NCI-H524 treated with DMSO at 0.1 percent for 48 hours (cell line): ENCODE data around the gene DIS3L2.

Experiments
- DNase-seq: peaks from one replicate; lab custom pipeline; 2025; lab: John Stamatoyannopoulos, UW

DIS3L2 gene, protein sequence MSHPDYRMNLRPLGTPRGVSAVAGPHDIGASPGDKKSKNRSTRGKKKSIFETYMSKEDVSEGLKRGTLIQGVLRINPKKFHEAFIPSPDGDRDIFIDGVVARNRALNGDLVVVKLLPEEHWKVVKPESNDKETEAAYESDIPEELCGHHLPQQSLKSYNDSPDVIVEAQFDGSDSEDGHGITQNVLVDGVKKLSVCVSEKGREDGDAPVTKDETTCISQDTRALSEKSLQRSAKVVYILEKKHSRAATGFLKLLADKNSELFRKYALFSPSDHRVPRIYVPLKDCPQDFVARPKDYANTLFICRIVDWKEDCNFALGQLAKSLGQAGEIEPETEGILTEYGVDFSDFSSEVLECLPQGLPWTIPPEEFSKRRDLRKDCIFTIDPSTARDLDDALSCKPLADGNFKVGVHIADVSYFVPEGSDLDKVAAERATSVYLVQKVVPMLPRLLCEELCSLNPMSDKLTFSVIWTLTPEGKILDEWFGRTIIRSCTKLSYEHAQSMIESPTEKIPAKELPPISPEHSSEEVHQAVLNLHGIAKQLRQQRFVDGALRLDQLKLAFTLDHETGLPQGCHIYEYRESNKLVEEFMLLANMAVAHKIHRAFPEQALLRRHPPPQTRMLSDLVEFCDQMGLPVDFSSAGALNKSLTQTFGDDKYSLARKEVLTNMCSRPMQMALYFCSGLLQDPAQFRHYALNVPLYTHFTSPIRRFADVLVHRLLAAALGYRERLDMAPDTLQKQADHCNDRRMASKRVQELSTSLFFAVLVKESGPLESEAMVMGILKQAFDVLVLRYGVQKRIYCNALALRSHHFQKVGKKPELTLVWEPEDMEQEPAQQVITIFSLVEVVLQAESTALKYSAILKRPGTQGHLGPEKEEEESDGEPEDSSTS

DNA sequence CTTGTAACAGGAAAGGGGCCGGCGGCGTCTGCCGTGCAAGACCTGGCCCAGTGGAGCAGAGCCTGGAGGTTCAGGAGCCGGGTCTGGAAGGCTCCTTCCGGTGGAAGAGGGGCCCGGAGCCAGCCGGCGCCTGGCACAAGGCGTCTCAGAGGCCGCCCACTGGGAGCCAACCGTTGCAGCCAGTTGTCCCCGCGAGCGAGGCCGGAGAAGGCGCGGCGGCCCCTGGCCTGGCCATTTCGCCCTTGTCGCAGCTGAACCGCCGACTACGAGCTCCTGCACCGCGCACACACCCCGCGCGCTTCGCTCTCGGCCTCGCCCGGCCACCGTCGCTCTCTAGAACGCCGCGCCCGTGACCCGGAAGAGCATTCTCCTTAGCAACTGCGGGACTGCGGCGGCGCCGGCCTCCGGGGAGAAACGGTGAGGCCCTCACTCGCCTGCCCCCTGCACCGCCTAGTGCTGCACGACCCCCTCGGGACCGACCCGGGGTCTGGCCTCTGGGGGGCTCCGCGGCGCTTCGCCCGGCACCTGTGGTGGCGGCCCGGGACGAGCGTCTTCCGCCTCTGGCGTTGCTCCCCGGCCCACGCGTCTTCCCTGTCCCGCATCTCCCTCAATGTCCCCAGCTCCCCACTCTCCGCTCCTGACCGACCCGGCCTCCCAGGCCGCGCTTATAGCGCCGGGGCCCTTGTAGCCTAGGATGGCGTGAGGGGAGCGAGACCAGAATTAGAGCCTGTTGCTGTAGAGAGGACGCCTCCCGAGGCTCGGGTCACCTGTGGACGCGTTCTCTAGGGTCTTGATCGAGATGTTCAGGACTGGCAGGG, at the start of gene DIS3L2:
TSS of gene DIS3L2 (plus strand) at position 365 of the 818 bp plus-strand sequence. CDS start 53,215 bp downstream, outside the sequence.
- DNase-seq: peak; percentile 54

DNA sequence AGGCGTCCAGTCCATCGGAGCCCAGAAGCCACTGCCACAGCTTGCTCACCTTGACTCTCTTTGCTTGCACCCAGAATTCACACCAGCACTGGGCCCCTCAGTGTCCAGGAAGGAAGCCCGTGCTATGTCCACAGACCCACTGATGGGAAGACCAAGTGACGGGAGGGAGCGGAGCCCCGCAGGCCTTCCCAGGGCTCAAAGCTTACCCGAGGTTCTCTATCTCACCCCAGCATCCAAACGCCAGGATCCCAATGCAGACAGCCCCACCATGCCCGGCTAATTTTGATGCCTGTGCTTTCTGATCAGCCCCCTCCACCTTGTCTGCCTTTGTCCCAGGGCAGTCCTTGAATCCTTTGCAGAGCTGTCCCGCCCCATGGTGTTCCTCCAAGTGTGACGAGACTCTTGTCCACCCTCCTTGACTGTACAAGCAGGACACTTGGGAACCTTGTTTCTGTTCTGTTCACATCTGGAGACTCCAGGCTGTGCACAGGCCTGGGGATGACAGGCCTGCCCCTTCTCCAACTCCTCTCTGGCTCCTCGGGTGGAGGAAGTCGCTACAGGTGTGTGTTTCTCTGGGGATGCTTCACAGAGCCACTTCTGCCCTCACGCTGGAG, 47.3 kb upstream of the DIS3L2 start:
- DNase-seq: no peak

DNA sequence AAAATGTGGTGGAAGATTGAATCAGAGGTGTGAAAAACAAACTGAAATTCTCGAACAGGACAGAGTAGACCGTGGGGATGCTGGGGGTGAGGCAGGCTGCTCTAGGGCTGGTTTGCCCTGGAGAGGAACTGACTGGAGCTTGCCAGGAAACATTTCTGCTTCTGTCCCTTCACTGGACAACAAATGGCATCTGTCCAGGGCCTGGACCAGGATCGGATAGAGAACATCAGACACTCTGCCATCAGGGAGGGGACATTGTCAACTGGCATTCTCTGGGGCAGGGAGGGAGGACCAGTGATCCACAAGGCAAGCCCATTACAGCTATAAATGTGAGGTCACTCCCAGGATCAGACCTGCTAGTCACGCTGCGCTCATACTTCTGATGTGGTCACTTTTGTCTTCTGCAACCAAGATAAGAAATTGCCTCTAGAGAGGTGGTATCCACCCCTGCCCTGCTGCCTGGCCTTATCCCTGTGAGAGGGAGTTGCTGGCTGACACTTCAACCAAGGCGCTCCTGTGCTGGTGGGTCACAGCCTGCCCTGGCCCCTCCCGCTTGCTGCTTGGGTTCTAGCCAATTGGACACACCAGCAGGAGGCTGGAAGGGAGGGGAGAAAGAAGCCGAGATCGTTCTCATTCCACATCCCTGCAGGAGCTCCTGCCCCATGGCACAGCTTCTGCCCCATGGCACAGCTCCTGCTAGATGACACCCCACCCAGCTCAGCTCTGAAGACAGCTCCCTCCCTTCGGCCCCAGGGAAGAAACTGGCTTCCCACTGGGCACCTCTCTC, 44.0 kb upstream of the DIS3L2 start:
- no peak for DNase-seq

DNA sequence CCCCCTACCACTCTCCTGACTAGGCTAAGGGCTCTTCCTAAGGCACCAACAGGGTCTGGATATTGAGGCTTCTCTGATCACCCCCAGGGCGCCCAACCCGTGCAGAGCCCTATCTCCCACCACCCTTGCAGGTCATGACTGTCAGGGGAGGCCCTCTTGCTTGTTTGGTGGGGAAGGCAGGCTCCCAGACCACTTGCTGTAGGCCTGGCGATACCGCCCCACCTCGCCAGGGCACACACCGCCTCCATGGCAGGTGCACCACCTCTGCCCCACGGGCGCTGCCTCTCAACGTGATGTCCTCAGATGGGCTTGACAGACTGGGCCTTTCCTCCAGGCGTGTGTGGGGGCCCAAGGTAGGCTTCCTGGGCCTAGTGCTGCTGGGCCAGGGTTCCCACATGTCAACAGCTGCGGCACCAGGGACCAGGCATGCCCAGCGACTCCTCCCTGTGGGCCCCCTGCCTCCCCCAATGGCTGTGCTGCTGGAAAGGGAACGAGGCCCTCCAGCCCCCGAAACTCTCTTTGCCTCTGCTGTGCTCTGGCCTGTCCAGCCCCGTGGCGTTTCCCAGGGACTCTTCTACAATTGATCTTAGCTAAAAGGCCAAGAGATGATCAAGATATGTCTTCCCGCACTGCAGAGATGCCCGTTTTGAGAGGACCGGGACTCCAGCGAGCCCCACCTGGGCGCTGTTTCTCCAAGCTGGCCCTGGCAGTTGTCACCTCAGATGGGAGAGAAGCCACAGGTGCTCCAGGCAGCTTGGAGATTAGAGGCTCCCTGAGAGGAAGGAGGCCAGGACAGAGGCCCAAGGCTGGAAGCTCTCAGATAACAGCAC, 42.8 kb upstream of the DIS3L2 start:
- no peak for DNase-seq

DNA sequence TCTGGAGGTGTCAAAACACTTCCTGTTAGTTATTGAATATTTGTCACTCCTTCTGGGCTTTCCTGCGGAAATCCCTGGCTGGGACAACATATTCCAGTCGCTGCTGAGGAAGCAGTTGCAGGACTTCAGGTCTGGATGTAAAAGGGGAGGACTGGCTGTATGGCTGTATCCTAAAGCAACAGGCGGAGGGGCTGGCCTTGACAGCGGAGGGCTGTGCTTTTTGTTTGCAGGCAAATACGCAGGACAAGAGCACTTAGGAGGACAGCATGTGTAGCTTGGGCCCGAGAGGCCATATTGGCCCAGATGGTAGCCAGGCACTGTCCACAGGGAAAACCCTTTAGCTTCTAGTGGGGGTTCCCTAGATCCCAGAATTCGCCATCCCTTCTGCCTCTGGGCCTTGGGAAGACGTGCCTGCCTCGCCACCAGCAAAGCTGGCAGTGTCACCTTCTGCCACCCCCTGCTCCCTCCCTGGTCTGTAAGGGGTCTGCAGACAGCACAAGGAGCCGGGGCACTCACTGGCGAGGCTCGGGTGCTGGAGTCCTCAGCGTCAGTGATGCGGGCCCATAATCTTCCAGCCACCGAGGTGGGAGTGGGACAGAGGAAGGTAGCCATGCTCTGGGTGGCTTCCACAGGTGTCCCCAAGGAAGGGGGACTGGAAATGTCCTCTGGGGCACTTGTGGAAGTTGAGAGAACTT, 42.0 kb upstream of the DIS3L2 start:
- DNase-seq: no peak

DNA sequence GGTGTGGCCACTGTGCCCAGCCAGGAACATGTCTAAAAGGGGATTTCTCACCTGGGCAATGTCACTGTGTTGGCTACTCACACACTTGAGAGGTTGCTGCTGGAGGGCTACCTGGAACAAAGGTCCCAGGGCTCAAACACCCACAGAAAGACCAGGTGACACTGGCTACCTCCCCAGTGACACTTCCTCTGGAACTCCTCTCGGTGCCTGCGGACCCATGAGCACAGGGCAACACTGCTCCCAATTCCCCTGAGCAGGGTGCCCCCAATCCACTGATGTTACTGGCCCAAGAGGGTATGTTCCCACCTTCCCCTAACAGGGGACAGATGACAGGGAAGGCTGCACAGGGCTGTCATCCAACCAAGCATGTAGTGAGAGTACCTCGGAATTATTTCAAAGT, 41.1 kb upstream of the DIS3L2 start:
- DNase-seq: no peak

DNA sequence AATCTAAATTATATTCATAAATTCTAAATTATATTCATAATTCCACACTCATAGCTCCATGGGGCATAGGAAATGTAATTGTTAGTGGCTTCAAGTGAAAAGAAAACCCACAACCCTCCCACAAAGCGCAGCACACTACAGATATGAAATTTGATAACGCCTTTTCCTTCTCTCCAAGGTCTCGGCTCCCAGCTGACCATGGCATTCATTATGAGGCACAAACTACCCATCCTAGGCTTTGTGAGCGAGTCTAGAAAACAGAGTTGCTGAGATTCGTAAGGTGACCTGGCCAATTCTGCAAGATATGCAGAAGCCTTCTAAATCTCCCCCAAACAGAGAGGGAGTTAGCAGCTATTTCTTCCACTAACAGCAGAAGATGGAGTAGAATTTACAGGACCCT, 40.7 kb upstream of the DIS3L2 start:
- no peak for DNase-seq

DNA sequence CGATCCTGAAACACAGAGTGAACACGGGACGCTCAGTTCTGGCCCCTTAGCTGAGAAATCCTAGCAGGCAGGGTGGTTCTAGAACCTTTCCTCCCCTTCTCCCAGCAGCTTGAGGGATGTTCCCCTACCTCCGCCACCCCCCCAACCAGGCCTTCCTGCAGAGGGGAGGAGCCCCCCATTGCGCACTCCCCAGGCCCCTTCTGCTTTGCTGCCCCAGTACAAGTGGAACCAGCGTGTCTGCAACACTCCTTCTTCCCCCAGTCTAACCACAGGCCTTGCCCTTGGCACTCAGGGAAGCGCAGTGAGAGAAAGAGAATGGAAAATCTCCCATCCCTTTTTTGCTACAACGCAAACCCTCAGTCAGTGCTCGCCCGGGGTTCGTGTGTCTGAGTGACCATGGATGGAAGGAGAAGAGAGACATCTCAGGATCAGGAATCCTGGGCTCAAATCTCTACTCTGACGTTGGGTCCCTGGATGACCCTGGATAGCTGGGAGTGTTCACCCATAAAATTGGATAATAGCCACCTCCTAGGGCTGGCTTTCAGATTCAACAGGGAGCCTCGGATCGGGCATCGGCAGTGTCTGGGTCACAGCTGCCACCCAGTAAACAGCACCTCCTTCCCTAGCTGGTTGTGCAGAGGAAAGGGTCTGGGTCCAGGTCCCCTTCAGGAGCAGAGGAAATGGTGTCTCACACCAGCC, 39.1 kb upstream of the DIS3L2 start:
- no peak for DNase-seq

DNA sequence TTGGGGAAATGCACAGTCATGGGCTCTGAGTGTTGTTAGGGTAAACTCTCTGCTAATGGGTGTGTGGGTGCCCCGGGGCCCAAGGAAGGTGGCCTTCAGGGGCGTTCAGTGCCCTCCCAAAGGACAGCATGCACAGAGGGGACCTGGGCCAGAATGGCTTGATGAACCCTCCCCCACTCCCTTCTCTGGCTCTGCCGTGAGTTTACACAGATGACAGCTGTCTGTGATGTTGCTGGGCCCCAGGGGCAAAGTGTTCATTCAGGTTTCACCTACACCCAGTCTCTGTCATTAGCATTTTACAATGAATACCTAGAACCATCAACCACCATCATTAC, 38.5 kb upstream of the DIS3L2 start:
- DNase-seq: no peak

DNA sequence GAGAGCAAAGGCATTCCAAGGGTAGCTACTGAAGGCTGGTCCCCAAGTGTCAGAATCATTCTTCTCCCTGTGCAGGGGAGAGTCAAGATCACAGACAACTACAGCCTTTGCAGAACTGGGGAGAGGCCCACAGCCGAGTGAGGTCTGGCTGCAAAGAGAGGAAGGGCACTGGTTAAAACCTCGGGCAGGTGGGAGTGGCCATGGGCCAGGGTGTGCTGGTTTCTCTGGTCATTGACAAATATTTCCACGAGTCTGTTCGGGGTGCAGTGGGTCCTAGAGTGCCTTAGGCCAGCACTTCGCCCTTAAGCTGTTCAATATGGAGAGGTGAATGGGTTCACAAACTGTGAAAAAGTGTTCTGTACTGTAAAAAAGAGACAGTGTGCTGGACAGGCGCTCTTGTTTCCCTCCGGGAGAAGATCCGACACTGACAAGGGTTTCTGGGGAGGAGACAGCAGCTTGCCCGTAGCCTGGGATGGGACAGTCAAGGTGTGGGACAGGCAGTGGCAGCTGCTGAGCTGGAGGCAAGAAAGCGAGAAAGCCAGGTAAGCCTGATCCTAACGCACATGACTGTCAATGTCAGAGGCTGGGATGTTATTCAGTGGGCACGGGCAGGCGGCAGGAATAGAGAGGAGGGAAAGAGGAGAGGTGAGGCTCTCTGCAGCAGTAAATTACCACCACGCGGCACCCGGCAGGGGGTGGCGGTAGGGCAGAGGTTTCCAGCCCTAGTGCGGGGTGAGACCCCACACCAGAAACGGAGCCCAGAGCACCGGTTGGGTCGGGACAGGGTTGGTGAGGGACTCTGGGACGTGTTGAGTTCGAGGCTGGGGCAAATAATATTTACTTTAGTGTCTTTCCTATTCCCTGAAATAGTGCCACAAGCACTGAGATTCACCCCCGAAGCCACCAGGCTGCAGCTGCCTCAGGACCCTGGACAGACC, 37.3 kb upstream of the DIS3L2 start:
- DNase-seq: no peak

DNA sequence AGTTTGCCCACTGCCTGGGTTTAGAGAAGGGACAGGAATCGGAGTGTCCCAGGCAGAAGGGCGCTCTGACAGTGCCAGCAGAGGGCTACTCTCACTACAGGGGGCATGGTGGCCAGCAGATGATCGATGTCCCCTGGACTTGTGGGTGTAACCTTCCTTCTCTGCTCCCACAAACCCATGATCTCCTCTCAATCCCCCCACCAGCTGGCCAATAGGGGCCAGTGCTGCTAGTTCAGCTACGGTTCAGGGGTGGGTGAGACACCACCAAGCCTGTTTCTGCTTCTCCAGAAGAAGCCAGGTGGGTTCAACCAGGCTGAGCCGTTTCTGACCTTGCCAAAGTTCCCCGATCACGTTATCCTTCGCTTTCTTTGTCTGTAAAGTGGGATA, 36.6 kb upstream of the DIS3L2 start:
- no peak for DNase-seq

DNA sequence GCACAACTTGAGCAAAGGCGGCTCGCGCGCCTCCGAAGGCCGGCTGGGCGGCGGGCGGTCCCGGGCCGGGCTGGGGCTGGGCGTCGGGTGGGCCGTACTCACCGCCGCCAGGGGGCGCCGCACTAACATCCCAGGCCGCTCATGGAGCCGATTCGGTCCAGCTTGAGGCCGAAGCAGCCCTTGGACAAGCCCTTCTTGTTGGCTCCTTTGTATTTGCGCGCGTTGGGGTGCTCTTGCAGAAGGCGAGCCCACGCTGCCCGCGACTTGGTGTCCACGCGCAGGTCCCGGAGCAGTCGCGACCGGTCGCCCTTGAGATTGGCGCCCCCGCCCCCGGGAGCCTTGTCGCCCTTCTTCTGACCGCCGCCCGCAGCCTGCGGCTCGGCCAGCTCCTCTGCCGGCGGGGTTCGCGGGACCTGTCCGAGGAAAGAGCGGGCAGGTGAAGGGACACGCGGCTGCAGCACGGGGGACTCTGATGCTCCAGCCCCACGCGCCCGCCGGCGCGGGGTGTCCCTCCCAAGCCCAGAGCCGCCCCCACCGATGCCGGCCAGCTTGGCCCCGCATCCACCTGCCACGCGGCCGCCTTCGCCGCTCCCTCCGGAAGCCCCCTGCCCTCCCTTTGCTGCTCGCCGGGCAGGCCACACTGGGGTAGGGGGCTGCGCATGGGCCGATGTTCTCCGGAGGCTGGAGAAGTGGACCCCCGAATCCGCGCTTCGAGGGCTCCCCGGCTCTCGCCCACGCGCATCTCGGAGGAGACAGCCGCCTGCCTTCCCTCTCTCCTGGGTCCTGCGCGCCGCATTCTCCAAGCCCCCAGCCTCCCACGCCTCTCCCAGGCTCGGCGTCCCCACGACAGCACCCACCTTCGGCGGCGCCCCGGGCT, 36.0 kb upstream of the DIS3L2 start:
- no peak for DNase-seq

DNA sequence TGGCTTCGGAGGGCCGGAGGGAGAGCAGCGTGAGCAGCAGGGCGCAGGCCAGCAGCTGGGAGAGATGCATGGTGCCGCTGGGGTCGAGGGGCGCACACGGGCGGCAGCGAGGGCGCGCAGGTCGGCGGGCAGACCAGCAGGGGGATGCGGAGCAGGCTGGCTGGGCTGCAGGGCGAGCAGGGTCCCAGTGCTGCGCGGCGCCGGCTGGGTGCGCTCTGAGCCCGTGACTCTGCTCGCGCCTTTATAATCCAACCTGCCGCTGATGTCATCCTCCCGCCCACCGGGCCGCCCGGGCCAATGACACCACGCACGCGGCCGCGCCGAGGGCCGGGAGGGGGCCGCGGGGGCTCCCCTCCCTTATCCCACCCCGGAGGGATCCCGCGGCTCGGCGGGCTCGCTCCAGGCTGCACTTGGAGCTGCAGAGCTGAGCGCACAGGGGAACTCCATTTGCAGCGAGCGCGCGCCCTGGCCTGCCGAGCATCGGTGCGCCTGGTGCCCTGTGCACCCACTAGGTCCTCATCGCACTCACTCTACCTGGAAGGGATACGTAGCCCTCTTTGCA, 35.3 kb upstream of the DIS3L2 start, which contains the start of gene NPPC:
TSS of gene NPPC (minus strand) at position 217 of the 562 bp plus-strand sequence. CDS start at position 70, 147 bp downstream.
- peak; percentile 81 for DNase-seq

DNA sequence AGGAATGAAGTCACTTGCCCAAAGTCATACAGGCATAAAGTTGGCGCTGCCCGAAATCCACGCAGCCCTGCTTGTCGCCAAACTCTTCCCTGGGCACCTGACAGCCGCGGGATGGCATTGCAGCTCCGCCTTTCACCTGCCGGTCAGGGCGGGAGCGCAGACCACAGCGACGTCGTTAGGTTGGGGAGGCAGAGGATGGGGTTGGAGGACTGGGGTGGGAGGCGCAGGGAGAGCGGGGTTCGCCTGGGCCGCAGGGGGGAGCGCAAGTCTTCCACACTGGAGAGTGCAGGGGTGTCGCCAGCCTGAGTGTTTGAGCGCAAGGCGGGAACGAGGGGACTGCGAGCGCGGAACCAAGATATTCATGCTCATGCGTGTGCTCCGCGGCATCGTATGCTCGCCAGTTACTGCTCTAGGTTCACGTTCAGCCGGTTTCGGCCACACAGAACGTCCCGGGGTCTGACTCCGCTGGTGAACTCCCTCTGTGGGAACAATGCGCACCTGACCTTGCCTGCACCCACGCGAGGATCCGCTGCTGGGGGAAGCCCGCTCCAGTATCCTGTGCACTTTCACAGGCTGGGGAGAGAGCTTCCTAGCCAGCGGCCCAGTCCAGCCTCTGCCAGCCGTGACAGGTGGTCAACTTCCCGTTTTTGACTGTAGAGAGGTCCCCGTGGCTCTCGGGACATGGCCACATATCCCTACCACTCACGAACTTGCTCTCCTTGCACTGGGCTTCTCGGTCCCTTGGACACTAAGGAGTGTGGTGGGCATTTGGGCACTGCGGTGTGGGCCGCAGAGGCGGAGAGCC, 34.5 kb upstream of the DIS3L2 start:
- DNase-seq: no peak

DNA sequence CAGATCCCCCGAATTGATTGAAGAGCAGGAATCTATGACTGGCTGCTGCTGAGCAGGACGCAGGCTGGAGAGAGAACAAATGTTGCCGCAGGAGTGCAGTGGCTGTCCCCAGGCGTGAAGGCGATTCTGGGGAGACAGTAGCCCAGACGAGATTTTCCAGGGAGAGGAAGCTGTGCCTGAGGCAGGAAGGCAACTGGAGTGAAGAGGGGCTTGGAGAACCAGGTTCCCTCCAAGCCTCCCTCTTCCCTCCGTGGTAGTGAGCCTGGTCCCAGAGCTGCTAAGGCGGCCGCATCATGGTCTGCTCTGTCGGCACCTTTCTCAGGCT, 34.0 kb upstream of the DIS3L2 start:
- no peak for DNase-seq

DNA sequence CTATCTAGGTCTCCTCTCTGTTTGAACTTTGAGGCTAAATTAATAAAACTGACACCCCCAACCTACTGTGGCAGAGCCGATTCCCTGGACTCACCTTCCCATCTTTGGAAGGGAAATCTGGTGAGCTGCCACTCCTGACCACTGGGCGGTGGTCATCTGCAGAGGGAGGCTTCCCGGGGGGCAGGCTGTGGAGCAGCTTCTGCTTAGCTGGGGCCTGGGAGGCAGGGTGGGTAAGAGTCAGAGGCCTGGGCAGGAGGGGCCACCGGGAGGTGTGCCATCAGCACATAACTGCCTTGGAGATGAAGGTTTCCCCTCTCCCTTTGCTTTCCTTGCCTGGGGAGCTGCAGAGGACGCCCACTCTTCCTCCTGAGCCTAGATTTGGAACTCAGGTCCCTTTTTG, 33.0 kb upstream of the DIS3L2 start:
- no peak for DNase-seq
